Measurements from ENCODE around the gene MYBPC1. TPM values are rescaled to one million over a fixed set of nuclear protein-coding genes. Genes with fewer than 3 reads are reported as not detected.

Gene MYBPC1
- total RNA-seq, 2 donors from 2014 or later, result not detected

DNA sequence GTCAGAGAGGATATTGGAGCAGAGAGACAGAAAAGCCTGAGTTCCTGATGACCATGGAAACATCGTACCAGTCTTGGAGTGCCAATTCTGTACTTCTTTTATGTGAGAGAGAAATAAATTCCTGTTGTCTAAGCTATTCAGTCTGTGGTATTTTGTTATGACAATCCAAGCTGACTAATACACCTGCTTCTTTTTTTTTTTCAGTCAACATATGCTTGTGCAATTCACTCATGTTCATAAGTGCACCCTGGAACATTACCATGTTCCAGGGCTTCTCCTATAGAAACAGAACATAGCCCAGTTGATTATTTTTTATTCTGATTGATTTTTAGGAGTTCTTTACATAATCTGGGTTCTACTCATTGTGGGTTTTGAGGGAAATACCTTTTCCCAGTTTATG lies 100.9 kb downstream of the MYBPC1 start:
- ATAC-seq (peak in 1 of 2 donors; percentile 32), DNase-seq (ENCODE audit: low spot score in 2 of 2) (no peak)
- Mint-ChIP-seq H3K9me3 (no peaks in the 10 kb centered on the region), H3K27ac (no peak overlapping the region), H3K36me3 (peaks cover 6 to 10% of the 10 kb centered on the region in 2 donors)

GRCh38 chr12:101696251-101697196 lies 101.8 kb downstream of the MYBPC1 start:
- no peak for DNase-seq (ENCODE audit: low spot score in 2 of 2)
- H3K36me3 Mint-ChIP-seq, result peaks cover 6 to 10% of the 10 kb centered on the region in 2 donors

DNA sequence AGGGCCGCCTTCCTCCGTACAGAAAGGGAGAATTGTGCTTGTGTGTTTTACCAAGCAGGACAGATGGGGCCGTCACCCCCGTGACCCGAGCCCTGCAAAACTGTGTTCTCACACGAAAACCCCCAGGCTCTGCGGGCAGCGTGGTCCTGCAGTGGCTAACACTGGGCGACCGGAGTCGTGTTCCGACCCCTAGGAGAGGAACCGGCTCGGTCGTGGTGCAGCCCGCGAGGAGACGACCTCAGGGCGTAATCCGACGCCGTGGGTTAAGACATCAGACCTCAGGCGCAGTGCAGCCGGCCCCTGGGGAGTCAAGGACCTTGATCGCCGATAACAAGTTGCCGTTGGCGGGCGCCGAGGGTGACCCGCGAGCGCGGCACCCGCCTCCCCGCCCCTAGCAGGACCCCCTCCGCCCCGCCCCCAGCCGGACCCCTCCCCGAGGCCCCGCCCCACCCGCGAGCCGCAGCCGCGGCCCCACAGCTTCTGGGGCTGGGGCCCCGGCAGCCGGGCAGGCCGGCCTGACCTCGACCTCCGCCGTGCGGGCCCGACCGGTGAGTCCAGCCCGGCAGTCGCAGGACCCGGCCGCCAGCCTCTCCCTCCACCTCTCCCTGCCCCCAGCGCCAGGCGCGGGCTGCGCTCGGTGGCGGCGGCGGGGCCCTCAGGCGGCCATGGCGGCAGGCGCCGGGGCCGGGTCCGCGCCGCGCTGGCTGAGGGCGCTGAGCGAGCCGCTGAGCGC lies 102.6 kb downstream of the MYBPC1 start, which contains the start of gene CHPT1:
Gene CHPT1, plus strand, starts transcription at position 444 of the 733 bp plus-strand sequence. Its CDS starts 222 bp downstream, at position 666.
- Mint-ChIP-seq H3K9me3 (no peaks in the 10 kb centered on the region), H3K36me3 (peaks cover 6 to 10% of the 10 kb centered on the region in 2 donors), H3K27ac (peak within 1 kb of the TSS; percentile 80 to 86)
- DNase-seq (ENCODE audit: low spot score in 2 of 2), result peak; percentile 58 to 60
- ATAC-seq, result peak; percentile 77 to 78

More at GRCh38 chr12:101696251-101697196, 101.8 kb downstream of the MYBPC1 start:
- H3K27ac Mint-ChIP-seq, result peak overlapping the region in 1 of 2 donors; percentile 80
- no peak for ATAC-seq
- no peaks in the 10 kb centered on the region for H3K9me3 Mint-ChIP-seq

DNA sequence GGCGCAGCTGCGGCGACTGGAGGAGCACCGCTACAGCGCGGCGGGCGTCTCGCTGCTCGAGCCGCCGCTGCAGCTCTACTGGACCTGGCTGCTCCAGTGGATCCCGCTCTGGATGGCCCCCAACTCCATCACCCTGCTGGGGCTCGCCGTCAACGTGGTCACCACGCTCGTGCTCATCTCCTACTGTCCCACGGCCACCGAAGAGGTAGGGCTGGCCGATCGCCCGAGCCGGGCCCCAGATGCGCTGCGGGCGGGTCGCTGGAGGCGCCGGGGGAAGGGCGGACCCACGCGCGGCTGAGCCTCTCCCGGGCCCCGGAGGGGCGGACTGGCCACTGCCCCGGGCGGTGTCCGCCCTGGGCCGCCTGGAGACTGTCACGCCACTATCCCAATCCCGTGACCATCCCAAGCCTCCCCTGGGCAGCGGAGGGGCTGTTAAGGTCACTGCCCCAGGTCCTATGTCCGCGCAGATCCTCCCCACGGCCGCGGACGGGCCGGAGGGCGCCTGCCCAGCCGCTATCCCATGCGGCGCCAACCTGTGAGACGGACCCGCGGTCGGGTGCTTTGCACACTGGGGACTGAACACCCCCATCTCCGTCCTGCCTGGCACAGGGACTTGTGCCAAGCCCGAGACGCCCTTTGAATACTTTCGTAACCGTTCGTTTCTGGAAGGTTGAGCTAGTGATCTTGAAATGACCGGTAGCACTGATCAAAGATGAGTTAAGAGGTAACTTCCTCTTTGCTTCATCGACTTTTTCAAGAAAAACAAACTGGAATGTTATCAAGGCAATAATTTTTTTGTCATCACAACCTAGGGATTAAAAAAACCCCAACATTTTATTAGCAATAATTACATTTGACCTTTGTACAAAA lies 103.4 kb downstream of the MYBPC1 start:
- Mint-ChIP-seq H3K9me3 (no peaks in the 10 kb centered on the region), H3K27ac (peak overlapping the region; percentile 79 to 86), H3K36me3 (peaks cover 6 to 10% of the 10 kb centered on the region in 2 donors)
- peak; percentile 24 to 60 for DNase-seq (ENCODE audit: low spot score in 2 of 2)
- ATAC-seq, result peak; percentile 27 to 44

DNA sequence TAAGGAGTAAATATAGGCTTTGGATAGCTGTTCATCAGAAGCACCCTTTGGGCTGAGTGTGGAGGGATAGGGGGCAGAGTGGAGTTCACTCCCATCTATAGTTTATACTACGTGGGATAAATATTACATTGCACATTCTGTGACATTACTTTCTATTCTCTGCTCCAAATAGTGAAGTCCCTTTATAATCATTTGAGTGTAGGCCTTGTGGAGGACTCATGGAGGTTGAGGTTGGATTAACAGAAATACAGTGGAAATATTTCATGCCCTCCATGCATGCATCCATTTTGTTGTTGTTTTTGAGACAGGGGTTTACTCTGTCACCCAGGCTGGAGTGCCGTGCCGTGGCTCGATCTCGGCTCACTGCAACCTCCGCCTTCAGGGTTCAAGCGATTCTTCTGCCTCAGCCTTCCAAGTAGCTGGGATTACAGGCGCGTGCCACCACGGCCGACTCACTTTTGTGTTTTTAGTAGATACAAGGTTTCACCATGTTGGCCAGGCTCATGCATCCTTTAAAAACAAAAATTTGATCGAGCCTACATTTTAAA lies 104.1 kb downstream of the MYBPC1 start:
- no peak for ATAC-seq
- Mint-ChIP-seq H3K27ac (peak overlapping the region; percentile 33 to 79), H3K36me3 (peaks cover 6 to 10% of the 10 kb centered on the region in 2 donors), H3K9me3 (no peaks in the 10 kb centered on the region)
- DNase-seq (ENCODE audit: low spot score in 2 of 2), result no peak

- H3K27ac Mint-ChIP-seq, result no peak overlapping the region
- DNase-seq (ENCODE audit: low spot score in 2 of 2) (no peak), ATAC-seq (no peak)
- peaks cover 6 to 10% of the 10 kb centered on the region in 2 donors for H3K36me3 Mint-ChIP-seq
- no peaks in the 10 kb centered on the region for H3K9me3 Mint-ChIP-seq
These were observed 105.6 kb downstream of the MYBPC1 start for GRCh38 chr12:101700299-101700820.

DNA sequence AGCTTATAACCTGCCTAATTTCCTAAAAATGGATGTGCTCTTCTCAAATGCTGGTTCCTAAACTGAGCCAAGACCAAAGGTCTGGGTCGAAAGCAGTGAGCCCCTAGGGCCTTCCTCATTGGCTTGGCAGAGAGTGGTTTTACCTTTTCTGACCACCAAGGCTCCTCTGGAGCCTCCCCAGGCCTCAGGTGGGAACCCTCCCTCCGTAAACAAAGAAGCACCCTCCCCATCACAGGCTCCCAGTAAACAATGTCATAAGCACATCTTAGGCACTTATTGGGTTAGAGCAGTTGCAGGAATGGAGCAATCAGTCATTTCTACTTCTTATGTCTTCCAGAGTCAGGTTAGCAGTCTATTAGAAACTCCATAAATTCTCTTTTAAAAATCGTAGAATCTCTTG lies 108.7 kb downstream of the MYBPC1 start:
- H3K36me3 Mint-ChIP-seq, result peaks cover 0 to 2% of the 10 kb centered on the region in 2 donors
- no peak overlapping the region for H3K27ac Mint-ChIP-seq
- no peak for ATAC-seq
- DNase-seq (ENCODE audit: low spot score in 2 of 2), result no peak
- no peaks in the 10 kb centered on the region for H3K9me3 Mint-ChIP-seq

- Mint-ChIP-seq H3K36me3 (peaks cover 0 to 6% of the 10 kb centered on the region in 2 donors), H3K27ac (no peak overlapping the region), H3K9me3 (no peaks in the 10 kb centered on the region)
- ATAC-seq, result no peak
- no peak for DNase-seq (ENCODE audit: low spot score in 2 of 2)
These were observed 111.6 kb downstream of the MYBPC1 start for GRCh38 chr12:101706403-101706802.

- H3K36me3 Mint-ChIP-seq, result peaks cover 0 to 6% of the 10 kb centered on the region in 2 donors
- H3K27ac Mint-ChIP-seq, result no peak overlapping the region
- H3K9me3 Mint-ChIP-seq, result no peaks in the 10 kb centered on the region
- ATAC-seq (no peak), DNase-seq (ENCODE audit: low spot score in 2 of 2) (no peak)
These were observed 112.5 kb downstream of the MYBPC1 start for GRCh38 chr12:101707131-101707782.

DNA sequence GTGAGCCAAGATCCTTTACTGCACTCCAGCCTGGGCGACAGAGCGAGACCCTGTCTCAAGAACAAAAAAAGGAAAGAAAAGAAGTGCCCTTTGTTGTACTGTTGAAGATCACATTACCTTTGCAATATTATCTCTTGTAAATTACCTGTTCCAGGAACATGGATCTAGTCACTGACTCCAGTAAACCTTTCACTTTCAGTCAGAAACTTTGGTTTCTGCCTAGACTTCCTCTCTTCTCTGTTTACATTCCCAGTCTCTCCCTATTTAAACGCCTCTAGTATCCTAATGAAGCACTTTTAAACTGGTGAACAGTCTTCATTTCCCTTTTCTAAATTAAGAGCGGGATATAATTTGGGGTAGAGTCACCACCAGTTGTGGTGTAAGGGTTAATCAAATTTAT lies 115.5 kb downstream of the MYBPC1 start:
- Mint-ChIP-seq H3K36me3 (peaks cover 0 to 6% of the 10 kb centered on the region in 2 donors), H3K27ac (no peak overlapping the region), H3K9me3 (no peaks in the 10 kb centered on the region)
- DNase-seq (ENCODE audit: low spot score in 2 of 2), result no peak
- ATAC-seq, result no peak

DNA sequence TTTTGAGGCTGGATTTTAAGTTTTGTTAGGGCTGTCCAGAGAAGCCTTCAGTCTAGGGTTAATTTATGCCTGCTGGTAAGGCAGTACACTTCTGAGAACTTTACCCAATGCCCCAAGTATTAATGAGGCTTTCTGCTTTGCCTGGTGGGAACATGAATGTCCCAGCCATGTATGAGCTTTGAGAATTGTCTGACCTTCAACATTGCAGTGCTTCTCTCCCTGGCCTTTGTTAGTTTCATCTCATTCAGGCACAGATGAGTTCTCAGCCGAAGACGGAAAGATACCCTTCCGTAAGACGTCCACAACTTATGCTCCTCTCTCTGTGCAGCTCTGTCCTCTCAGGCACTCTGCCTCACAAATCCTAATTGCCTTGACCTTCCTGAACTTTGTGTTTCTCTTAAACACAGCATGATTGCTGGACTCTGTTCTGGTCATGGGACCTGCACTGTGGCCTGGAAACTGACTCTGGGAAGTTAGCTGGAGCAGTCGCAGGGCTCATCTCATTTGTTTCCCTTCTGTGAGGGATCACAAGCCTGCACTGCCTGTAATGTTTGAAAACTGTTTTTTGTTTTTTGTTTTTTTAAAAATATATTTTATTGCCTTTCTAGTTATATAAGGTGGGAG lies 118.4 kb downstream of the MYBPC1 start:
- peaks cover 0 to 6% of the 10 kb centered on the region in 2 donors for H3K36me3 Mint-ChIP-seq
- DNase-seq (ENCODE audit: low spot score in 2 of 2) (no peak), ATAC-seq (no peak)
- H3K9me3 Mint-ChIP-seq, result no peaks in the 10 kb centered on the region
- no peak overlapping the region for H3K27ac Mint-ChIP-seq

GRCh38 chr12:101713930-101714329 lies 119.2 kb downstream of the MYBPC1 start:
- Mint-ChIP-seq H3K36me3 (peaks cover 0 to 6% of the 10 kb centered on the region in 2 donors), H3K27ac (no peak overlapping the region), H3K9me3 (no peaks in the 10 kb centered on the region)
- no peak for DNase-seq (ENCODE audit: low spot score in 2 of 2)
- ATAC-seq, result no peak

- H3K9me3 Mint-ChIP-seq, result no peaks in the 10 kb centered on the region
- ATAC-seq, result no peak
These were observed 120.2 kb downstream of the MYBPC1 start for GRCh38 chr12:101714877-101715444.

DNA sequence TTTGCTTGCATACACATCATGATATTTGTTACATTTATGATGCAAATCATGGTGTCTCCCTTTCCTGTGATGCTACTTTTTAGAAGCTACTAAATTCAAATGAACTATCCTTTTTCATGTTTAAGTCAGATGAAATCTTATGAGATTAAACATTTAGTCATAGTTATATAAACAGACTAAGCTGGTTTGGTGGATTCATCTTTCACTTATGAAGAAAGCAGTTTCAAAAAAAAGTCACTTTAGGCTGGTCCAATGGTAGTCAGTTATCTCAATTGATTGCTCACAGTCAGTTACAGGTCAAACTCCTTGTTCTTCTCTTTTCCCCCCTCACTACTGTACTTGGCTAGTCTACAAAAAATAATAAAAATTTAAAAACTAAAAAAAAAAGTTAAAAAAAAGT lies 124.8 kb downstream of the MYBPC1 start:
- Mint-ChIP-seq H3K36me3 (no peaks in the 10 kb centered on the region), H3K9me3 (no peaks in the 10 kb centered on the region), H3K27ac (no peak overlapping the region)
- ATAC-seq (no peak), DNase-seq (ENCODE audit: low spot score in 2 of 2) (no peak)

More at GRCh38 chr12:101714877-101715444, 120.2 kb downstream of the MYBPC1 start:
- Mint-ChIP-seq H3K36me3 (no peaks in the 10 kb centered on the region), H3K27ac (no peak overlapping the region)
- DNase-seq (ENCODE audit: low spot score in 2 of 2), result no peak

DNA sequence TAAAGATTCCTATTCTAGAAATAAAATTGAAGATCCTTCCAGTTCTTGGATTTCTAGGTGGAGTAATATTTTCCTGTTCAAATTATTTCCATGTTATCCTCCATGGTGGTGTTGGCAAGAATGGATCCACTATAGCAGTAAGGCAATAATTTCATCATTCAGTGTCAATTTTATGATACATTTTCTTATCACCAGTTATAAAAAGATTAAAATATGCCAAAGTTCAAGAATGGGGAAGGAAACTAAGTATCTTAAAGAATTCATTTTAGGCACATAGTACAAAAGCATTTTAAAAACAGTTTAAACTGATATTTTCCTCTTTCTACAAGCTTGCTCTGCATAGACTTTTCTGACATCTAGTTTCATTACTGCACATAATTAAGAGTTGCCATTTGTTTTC lies 125.3 kb downstream of the MYBPC1 start:
- ATAC-seq (no peak), DNase-seq (ENCODE audit: low spot score in 2 of 2) (no peak)
- Mint-ChIP-seq H3K36me3 (no peaks in the 10 kb centered on the region), H3K9me3 (no peaks in the 10 kb centered on the region), H3K27ac (peak overlapping the region in 1 of 2 donors; percentile 57)
